Trophoblast cell (in vitro differentiated cells and primary cell): Measurements from ENCODE around the gene MYADML2.

Experiments used
- DNase-seq, 2 donors: peaks; one replicate each; pipeline ENCODE4 v3.0.0-alpha.2; 2016
- H2AFZ ChIP-seq: 2 replicates; pipeline ENCODE4 v1.6.1; 2013; ENCODE audit warnings: low read length, moderate library complexity, mild to moderate bottlenecking; ENCODE audit not compliant: insufficient read depth, poor library complexity
- H2AK5ac ChIP-seq: 2 replicates; pipeline ENCODE4 v1.6.1; 2013; ENCODE audit warnings: mild to moderate bottlenecking, low read length
- H2BK120ac ChIP-seq: 2 replicates; pipeline ENCODE4 v1.6.1; 2013; ENCODE audit warnings: low read length, mild to moderate bottlenecking, moderate library complexity; ENCODE audit not compliant: insufficient read depth, poor library complexity
- H2BK12ac ChIP-seq: 2 replicates; pipeline ENCODE4 v1.6.1; 2013; ENCODE audit warnings: mild to moderate bottlenecking, low read length, moderate library complexity
- H2BK5ac ChIP-seq: 2 replicates; pipeline ENCODE4 v1.6.1; 2013; ENCODE audit warnings: low read length, low read depth, moderate library complexity, mild to moderate bottlenecking; ENCODE audit not compliant: poor library complexity
- H3K14ac ChIP-seq: 2 replicates; pipeline ENCODE4 v1.6.1; 2013; ENCODE audit warnings: mild to moderate bottlenecking, low read length
- H3K18ac ChIP-seq: 2 replicates; pipeline ENCODE4 v1.6.1; 2013; ENCODE audit warnings: mild to moderate bottlenecking, low read length
- H3K23ac ChIP-seq: 2 replicates; pipeline ENCODE4 v1.6.1; 2013; ENCODE audit warnings: low read length
- H3K27ac ChIP-seq: 2 replicates; pipeline ENCODE4 v1.5.1; 2013; ENCODE audit warnings: low read depth, mild to moderate bottlenecking, inconsistent platforms, low read length, moderate library complexity
- H3K27me3 ChIP-seq: 2 replicates; pipeline ENCODE4 v1.6.1; 2013; ENCODE audit warnings: inconsistent platforms, mild to moderate bottlenecking, low read length, moderate library complexity; ENCODE audit not compliant: insufficient read depth
- H3K36me3 ChIP-seq, 2 experiments: 1 replicate in 1 of 2; 2 replicates in 1 of 2; pipeline ENCODE4 v1.6.1; 2013; ENCODE audit warnings: low read length in 2 of 2, mild to moderate bottlenecking in 2 of 2, moderate library complexity in 1 of 2; ENCODE audit not compliant: insufficient read depth in 2 of 2, control insufficient read depth in 1 of 2
- H3K4ac ChIP-seq: 2 replicates; pipeline ENCODE4 v1.6.1; 2013; ENCODE audit warnings: low read depth, mild to moderate bottlenecking, low read length, moderate library complexity
- H3K4me1 ChIP-seq, 2 experiments: 1 replicate in 1 of 2; 2 replicates in 1 of 2; pipeline ENCODE4 v1.6.1; 2013; ENCODE audit warnings: low read length in 2 of 2, mild to moderate bottlenecking in 2 of 2, moderate library complexity in 1 of 2; ENCODE audit not compliant: insufficient read depth in 2 of 2, control insufficient read depth in 1 of 2
- H3K4me2 ChIP-seq: 2 replicates; pipeline ENCODE4 v1.6.1; 2013; ENCODE audit warnings: inconsistent platforms, mild to moderate bottlenecking, low read length, moderate library complexity
- H3K4me3 ChIP-seq: 2 replicates; pipeline ENCODE4 v1.5.1; 2013; ENCODE audit warnings: mild to moderate bottlenecking, low read depth, low read length, inconsistent platforms
- H3K79me1 ChIP-seq: one replicate; pipeline ENCODE4 v1.6.1; 2013; ENCODE audit warnings: low read length
- H3K79me2 ChIP-seq: 2 replicates; pipeline ENCODE4 v1.6.1; 2013; ENCODE audit warnings: low read length, mild to moderate bottlenecking; ENCODE audit not compliant: control insufficient read depth, insufficient read depth, poor library complexity
- H3K9ac ChIP-seq: 2 replicates; pipeline ENCODE4 v1.6.1; 2013; ENCODE audit warnings: mild to moderate bottlenecking, low read length
- H3K9me3 ChIP-seq: 2 replicates; pipeline ENCODE4 v1.6.1; 2013; ENCODE audit warnings: low read depth, mild to moderate bottlenecking, control low read depth, inconsistent platforms, low read length; ENCODE audit not compliant: insufficient read depth
- H4K12ac ChIP-seq: 2 replicates; pipeline ENCODE4 v1.6.1; 2013; ENCODE audit warnings: low read depth, mild to moderate bottlenecking, low read length, moderate library complexity
- H4K8ac ChIP-seq: 2 replicates; pipeline ENCODE4 v1.6.1; 2013; ENCODE audit warnings: low read depth, mild to moderate bottlenecking, low read length, moderate library complexity
- H4K91ac ChIP-seq: one replicate; pipeline ENCODE4 v1.6.1; 2013; ENCODE audit warnings: low read depth, mild to moderate bottlenecking, low read length, moderate library complexity
- WGBS: extraction: QIAGEN DNeasy Blood & Tissue Kit; methylation state at CpG from one replicate; pipeline ENCODE4 v1.1.7; 2013; ENCODE audit warnings: missing lambda C conversion rate; ENCODE audit not compliant: insufficient read length, insufficient coverage; ENCODE audit errors: extremely low coverage; 5-methylcytosine and 5-hydroxymethylcytosine counted together

The MYADML2 gene

DNA sequence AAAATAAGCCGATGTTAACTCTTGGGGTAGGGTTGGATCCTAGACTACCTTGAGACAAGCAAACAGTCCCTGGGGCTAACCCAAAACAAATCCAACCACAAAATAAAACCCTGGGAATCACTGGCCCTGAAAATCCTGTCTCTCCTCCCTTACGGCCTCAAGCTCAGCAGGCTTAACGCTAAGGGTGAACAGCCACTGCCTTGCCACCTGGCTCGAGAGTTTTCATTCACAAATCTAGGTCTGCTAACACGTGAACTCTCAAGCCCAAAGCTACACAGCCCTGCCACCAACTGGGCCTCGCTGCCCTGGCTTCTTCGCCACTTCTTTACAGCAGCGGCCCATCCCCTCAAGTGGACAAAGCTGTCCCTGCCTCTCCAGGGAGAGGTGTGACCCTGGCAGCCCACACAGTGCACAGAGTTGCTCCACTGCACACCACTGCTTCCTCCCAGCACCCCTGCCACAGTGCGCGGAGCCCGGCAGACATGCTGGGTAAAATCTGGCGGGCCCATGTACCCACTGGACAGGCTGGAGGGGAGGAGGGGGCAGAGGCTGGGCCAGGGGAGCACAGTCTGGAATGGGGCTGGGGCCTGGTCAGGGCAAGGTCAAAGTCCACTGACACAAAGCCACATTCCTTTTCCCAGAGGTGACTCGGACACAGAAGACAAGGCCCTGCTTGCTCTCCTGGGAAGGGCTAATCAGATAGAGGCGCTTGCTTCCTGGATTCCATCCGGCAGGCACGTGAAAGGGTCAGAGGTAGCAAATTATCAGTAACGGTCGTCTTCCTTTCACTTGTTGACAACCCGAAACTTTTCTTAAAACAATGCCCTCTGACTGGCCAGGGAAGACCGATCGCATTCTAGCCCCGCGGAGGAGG, 36.8 kb downstream of the MYADML2 start:
- no peaks in the 10 kb centered on the region for H3K27me3 ChIP-seq
- WGBS: no CpG with 5 or more reads among the region's 23 CpGs

GRCh38 chr17:81909231-81909630, 37.8 kb downstream of the MYADML2 start:
- H3K4me3 ChIP-seq: no peak overlapping the region
- no peak overlapping the region for H4K8ac ChIP-seq
- H3K27ac ChIP-seq: no peak overlapping the region
- no peaks in the 10 kb centered on the region for H3K27me3 ChIP-seq
- peak overlapping the region; percentile 3 for H3K18ac ChIP-seq
- peaks cover 74 to 75% of the 10 kb centered on the region in 2 experiments for H3K36me3 ChIP-seq
- H3K9me3 ChIP-seq: no peaks in the 10 kb centered on the region
- no peak overlapping the region for H3K4me2 ChIP-seq
- no CpG with 5 or more reads among the region's 12 CpGs for WGBS
- H3K79me2 ChIP-seq: peaks cover 4% of the 10 kb centered on the region
- H3K79me1 ChIP-seq: peaks cover 3% of the 10 kb centered on the region
- H3K4me1 ChIP-seq: peaks cover 6% of the 10 kb centered on the region in 2 experiments
- H3K14ac ChIP-seq: no peak overlapping the region
- H2AK5ac ChIP-seq: no peak overlapping the region
- H2BK120ac ChIP-seq: no peak overlapping the region
- no peak overlapping the region for H4K91ac ChIP-seq
- H4K12ac ChIP-seq: no peak overlapping the region
- H2BK12ac ChIP-seq: no peak overlapping the region
- DNase-seq: no peak
- no peak overlapping the region for H3K4ac ChIP-seq
- H2BK5ac ChIP-seq: no peak overlapping the region
- H3K23ac ChIP-seq: no peak overlapping the region
- no peak overlapping the region for H3K9ac ChIP-seq
- H2AFZ ChIP-seq: no peak overlapping the region

More for the DNA sequence above, 36.8 kb downstream of the MYADML2 start:
- peak overlapping the region; percentile 95 for H3K4me2 ChIP-seq
- H4K12ac ChIP-seq: no peak overlapping the region
- no peak overlapping the region for H2AK5ac ChIP-seq
- peak overlapping the region; percentile 48 for H3K27ac ChIP-seq
- peaks cover 74 to 75% of the 10 kb centered on the region in 2 experiments for H3K36me3 ChIP-seq
- H3K18ac ChIP-seq: no peak overlapping the region
- no peak overlapping the region for H3K23ac ChIP-seq
- no peaks in the 10 kb centered on the region for H3K9me3 ChIP-seq
- H3K79me1 ChIP-seq: peaks cover 3% of the 10 kb centered on the region
- peak in 1 of 2 donors; percentile 78 for DNase-seq
- no peak overlapping the region for H4K8ac ChIP-seq
- peak overlapping the region; percentile 1 for H2AFZ ChIP-seq
- peak overlapping the region; percentile 79 for H3K9ac ChIP-seq
- peaks cover 6% of the 10 kb centered on the region in 2 experiments for H3K4me1 ChIP-seq
- H3K79me2 ChIP-seq: peaks cover 4% of the 10 kb centered on the region
- H2BK5ac ChIP-seq: no peak overlapping the region
- no peak overlapping the region for H2BK12ac ChIP-seq
- peak overlapping the region; percentile 72 for H3K14ac ChIP-seq
- peak overlapping the region; percentile 67 for H4K91ac ChIP-seq
- peak overlapping the region; percentile 59 for H2BK120ac ChIP-seq
- H3K4me3 ChIP-seq: peak overlapping the region; percentile 94
- H3K4ac ChIP-seq: peak overlapping the region; percentile 11

DNA sequence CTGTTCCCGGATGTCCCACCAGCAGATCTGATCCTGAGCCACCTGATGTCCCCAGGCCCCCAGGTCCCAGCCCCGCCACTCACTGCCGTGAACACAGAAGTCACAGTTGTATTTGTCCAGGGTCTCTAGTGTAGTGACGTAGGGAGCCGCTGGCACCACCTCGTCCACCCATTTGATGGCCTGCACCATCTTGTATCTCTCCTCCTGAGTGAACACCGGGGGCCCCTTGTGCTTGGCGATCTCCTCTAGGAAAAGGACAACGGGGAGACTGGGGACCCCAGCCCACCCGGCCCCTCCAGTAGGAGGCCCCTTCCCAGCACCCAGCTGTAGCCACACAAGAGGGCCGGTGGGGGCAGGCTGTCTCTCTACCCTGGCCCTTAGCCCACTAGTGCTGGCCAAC, 38.2 kb downstream of the MYADML2 start:
- DNase-seq: no peak
- Histone ChIP-seq H3K4me1 (peaks cover 6% of the 10 kb centered on the region in 2 experiments), H3K4ac (no peak overlapping the region), H3K4me3 (no peak overlapping the region), H4K12ac (no peak overlapping the region), H3K23ac (no peak overlapping the region), H4K8ac (no peak overlapping the region), H2AK5ac (no peak overlapping the region), H2BK5ac (no peak overlapping the region), H3K79me1 (peaks cover 3% of the 10 kb centered on the region), H4K91ac (no peak overlapping the region), H3K18ac (no peak overlapping the region), H2AFZ (no peak overlapping the region), H3K27me3 (no peaks in the 10 kb centered on the region), H3K27ac (no peak overlapping the region), H2BK12ac (no peak overlapping the region), H3K9me3 (no peaks in the 10 kb centered on the region), H3K9ac (no peak overlapping the region), H3K14ac (no peak overlapping the region), H3K79me2 (peaks cover 4% of the 10 kb centered on the region), H2BK120ac (no peak overlapping the region), H3K4me2 (no peak overlapping the region), H3K36me3 (peaks cover 74 to 75% of the 10 kb centered on the region in 2 experiments)
- no CpG with 5 or more reads among the region's 11 CpGs for WGBS

DNA sequence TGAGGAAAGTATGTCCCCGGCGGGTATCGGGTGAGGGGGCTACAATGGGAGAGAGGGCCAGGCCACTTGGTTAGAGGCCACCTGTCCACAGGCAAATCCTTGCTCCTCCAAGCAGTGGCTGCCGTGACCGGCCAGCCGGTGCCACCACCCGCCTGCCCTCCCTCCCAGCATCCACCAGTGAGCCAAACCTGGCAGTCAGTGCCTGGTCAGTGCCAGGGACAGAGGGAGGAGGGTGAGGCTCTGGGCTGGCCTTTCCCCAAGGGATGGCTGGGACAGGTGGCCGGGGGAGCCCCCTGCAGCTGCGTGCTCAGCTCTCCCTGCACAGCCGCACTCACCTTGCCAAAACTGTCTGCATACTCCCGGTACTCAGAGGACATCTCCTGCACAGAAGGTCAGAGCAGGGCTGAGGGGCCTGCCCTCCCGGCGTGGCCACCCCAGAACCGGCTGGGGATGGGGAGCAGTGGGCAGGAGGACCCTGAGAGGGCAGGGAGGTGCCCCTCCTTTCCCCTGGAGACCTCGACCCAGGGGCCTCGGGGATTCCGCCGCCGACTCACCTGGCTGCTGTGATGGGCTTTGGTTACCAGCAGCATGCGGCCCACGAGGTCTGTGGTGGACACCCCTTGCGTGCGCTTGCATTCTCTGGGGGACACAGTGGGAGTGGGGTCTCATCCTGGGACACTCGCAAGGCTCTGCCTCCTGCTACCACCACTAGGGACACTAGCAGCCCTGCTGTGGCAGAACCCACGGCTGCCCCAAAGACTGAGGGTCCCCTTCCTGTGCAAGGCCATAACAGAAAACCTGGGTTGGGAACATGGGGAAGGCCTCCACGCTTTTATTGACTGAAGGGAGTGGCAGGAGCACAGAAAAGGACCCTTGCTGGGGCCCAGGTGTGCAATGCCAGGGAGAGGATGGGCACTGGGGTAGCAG, 39.6 kb downstream of the MYADML2 start:
- Histone ChIP-seq H2BK120ac (no peak overlapping the region), H3K4me3 (no peak overlapping the region), H3K79me1 (peaks cover 4% of the 10 kb centered on the region), H2BK5ac (no peak overlapping the region), H4K8ac (no peak overlapping the region), H2BK12ac (no peak overlapping the region), H2AFZ (no peak overlapping the region), H2AK5ac (no peak overlapping the region), H3K18ac (no peak overlapping the region), H3K36me3 (peaks cover 65 to 71% of the 10 kb centered on the region in 2 experiments), H3K4ac (no peak overlapping the region), H3K4me2 (no peak overlapping the region), H4K91ac (no peak overlapping the region), H3K9ac (no peak overlapping the region), H3K79me2 (peaks cover 4% of the 10 kb centered on the region), H3K23ac (no peak overlapping the region), H4K12ac (no peak overlapping the region), H3K9me3 (peaks cover 2% of the 10 kb centered on the region), H3K27ac (no peak overlapping the region), H3K27me3 (no peaks in the 10 kb centered on the region), H3K4me1 (peaks cover 6 to 12% of the 10 kb centered on the region in 2 experiments), H3K14ac (no peak overlapping the region)
- no peak for DNase-seq
- no CpG with 5 or more reads among the region's 26 CpGs for WGBS
